GM15510 (cell line): ENCODE results near the gene TTN.

ENCODE experiments used
- POLR2A ChIP-seq: IDR thresholded peaks from 3 replicates; pipeline ENCODE4 v1.6.1; 2011; ENCODE audit warnings: borderline replicate concordance; ENCODE audit not compliant: insufficient read length; ENCODE audit errors: extremely low read depth

Gene TTN

GRCh38 chr2:178523596-178524134, 283.6 kb downstream of the TTN start:
- TF ChIP-seq POLR2A: no peak

- peak; percentile 66 for TF ChIP-seq POLR2A
These were observed 284.1 kb downstream of the TTN start for GRCh38 chr2:178522950-178523595.

- no peak for TF ChIP-seq POLR2A
These were observed 285.7 kb downstream of the TTN start for GRCh38 chr2:178521304-178522150.

- TF ChIP-seq POLR2A: no peak
These were observed 289.7 kb downstream of the TTN start for GRCh38 chr2:178517496-178517895.

GRCh38 chr2:178514664-178515063, 292.6 kb downstream of the TTN start:
- TF ChIP-seq POLR2A: no peak

GRCh38 chr2:178513876-178514275, 293.3 kb downstream of the TTN start:
- TF ChIP-seq POLR2A: no peak

GRCh38 chr2:178512484-178512883, 294.7 kb downstream of the TTN start:
- TF ChIP-seq POLR2A: no peak

- no peak for TF ChIP-seq POLR2A
These were observed 296.8 kb downstream of the TTN start for GRCh38 chr2:178510384-178510783.

GRCh38 chr2:178508646-178509045, 298.6 kb downstream of the TTN start:
- no peak for TF ChIP-seq POLR2A

GRCh38 chr2:178506949-178507348, 300.3 kb downstream of the TTN start:
- no peak for TF ChIP-seq POLR2A

- TF ChIP-seq POLR2A: no peak
These were observed 300.7 kb downstream of the TTN start for GRCh38 chr2:178506524-178506923.

GRCh38 chr2:178506101-178506500, 301.1 kb downstream of the TTN start:
- TF ChIP-seq POLR2A: no peak

- no peak for TF ChIP-seq POLR2A
These were observed 304.5 kb downstream of the TTN start for GRCh38 chr2:178502751-178503150.

- no peak for TF ChIP-seq POLR2A
These were observed 307.6 kb downstream of the TTN start for GRCh38 chr2:178499640-178500039.

GRCh38 chr2:178498137-178498536, 309.1 kb downstream of the TTN start:
- no peak for TF ChIP-seq POLR2A

GRCh38 chr2:178496049-178496448, 311.2 kb downstream of the TTN start:
- no peak for TF ChIP-seq POLR2A
